ENCODE measurements around the gene LDLR.
"Not testable (repeated sequence)": the region's sequence is repeated elsewhere in the genome, so short reads cannot be mapped to it uniquely, and the experiment has no call there.

Gene LDLR

GRCh38 chr19:11073568-11073967 is 15.7 kb upstream of the LDLR start:
- no peak for DNase-seq

GRCh38 chr19:11076792-11077191 is 12.5 kb upstream of the LDLR start:
- not testable (repeated sequence) for DNase-seq

- DNase-seq, result no peak
Measured at GRCh38 chr19:11078893-11079292, 10.4 kb upstream of the LDLR start.

- DNase-seq, result no peak
Measured at GRCh38 chr19:11079999-11080398, 9.3 kb upstream of the LDLR start.

GRCh38 chr19:11087870-11088505 is 1.3 kb upstream of the LDLR start:
- DNase-seq, result no peak

- DNase-seq, result no peak
Measured at GRCh38 chr19:11088506-11089253, 583 bp upstream of the LDLR start.

GRCh38 chr19:11090014-11090263 is 676 bp downstream of the LDLR start:
- DNase-seq, result not testable (repeated sequence)

- DNase-seq, result peak; percentile 96
Measured at GRCh38 chr19:11090264-11090996, 1.2 kb downstream of the LDLR start.

- no peak for DNase-seq
Measured at GRCh38 chr19:11090997-11091702, 1.9 kb downstream of the LDLR start.

- peak; percentile 55 for DNase-seq
Measured at GRCh38 chr19:11091703-11092153, 2.5 kb downstream of the LDLR start.

- DNase-seq, result peak; percentile 44
Measured at GRCh38 chr19:11092181-11092538, 2.9 kb downstream of the LDLR start.

- no peak for DNase-seq
Measured at GRCh38 chr19:11093689-11094238, 4.5 kb downstream of the LDLR start.

GRCh38 chr19:11094520-11094894 is 5.2 kb downstream of the LDLR start:
- DNase-seq, result no peak

GRCh38 chr19:11096210-11096841 is 7.1 kb downstream of the LDLR start:
- DNase-seq, result no peak

GRCh38 chr19:11097367-11097766 is 8.1 kb downstream of the LDLR start:
- DNase-seq, result not testable (repeated sequence)

GRCh38 chr19:11098327-11098726 is 9.1 kb downstream of the LDLR start:
- DNase-seq, result no peak

GRCh38 chr19:11098861-11099260 is 9.6 kb downstream of the LDLR start:
- DNase-seq, result no peak

- no peak for DNase-seq
Measured at GRCh38 chr19:11100049-11100448, 10.8 kb downstream of the LDLR start.

- no peak for DNase-seq
Measured at GRCh38 chr19:11101057-11101456, 11.8 kb downstream of the LDLR start.

GRCh38 chr19:11102944-11103343 is 13.7 kb downstream of the LDLR start:
- DNase-seq, result no peak

- DNase-seq, result not testable (repeated sequence)
Measured at GRCh38 chr19:11103667-11104066, 14.4 kb downstream of the LDLR start.

GRCh38 chr19:11105014-11105636 is 15.9 kb downstream of the LDLR start:
- no peak for DNase-seq

Measured in T-helper 9 cell (primary cell).